SK-N-SH treated with all-trans-retinoic acid at 6 μM for 48 hours (cell line): Measurements from ENCODE around the gene MLLT6.

Experiments
- ATAC-seq: fragments of 200-7000 bp; cut with Tn5 transposase; 3 replicates; pipeline ENCODE4 v1.9.1; 2020; ENCODE audit warnings: mild to moderate bottlenecking, moderate library complexity
- GLIS3 ChIP-seq: fragments of 250-450 bp; sonication (Bioruptor Pico); IDR thresholded peaks from 2 replicates; pipeline ENCODE4 v1.5.0; 2020; ENCODE audit warnings: mild to moderate bottlenecking, moderate library complexity
- PATZ1 ChIP-seq: fragments of 250-450 bp; sonication (Bioruptor Pico); IDR thresholded peaks from 2 replicates; pipeline ENCODE4 v1.8.0; 2020; ENCODE audit warnings: mild to moderate bottlenecking, moderate library complexity, borderline replicate concordance
- PPARA ChIP-seq: fragments of 250-450 bp; sonication (Bioruptor Pico); IDR thresholded peaks from 2 replicates; pipeline ENCODE4 v1.5.0; 2020; ENCODE audit warnings: mild to moderate bottlenecking, borderline replicate concordance
- TSHZ2 ChIP-seq: fragments of 250-450 bp; sonication (Bioruptor Pico); IDR thresholded peaks from 2 replicates; pipeline ENCODE4 v1.5.0; 2020; ENCODE audit warnings: mild to moderate bottlenecking, moderate library complexity
- ZNF565 ChIP-seq: fragments of 450-650 bp; formaldehyde crosslinking; conservative IDR thresholded peaks from 2 replicates; pipeline ENCODE4 v1.5.0; 2020; ENCODE audit warnings: low read depth, mild to moderate bottlenecking, moderate library complexity
- ZNF70 ChIP-seq: fragments of 450-650 bp; formaldehyde crosslinking; IDR thresholded peaks from 2 replicates; pipeline ENCODE4 v1.5.0; 2020; ENCODE audit warnings: mild to moderate bottlenecking, moderate library complexity

The MLLT6 gene

GRCh38 chr17:38773258-38773657 lies 68.2 kb downstream of the MLLT6 start:
- ATAC-seq, result no peak
- TF ChIP-seq PPARA (CRISPR knock-in tag) (no peak), PATZ1 (CRISPR knock-in tag) (no peak), ZNF565 (CRISPR knock-in tag) (no peak)

- ATAC-seq, result no peak
- TF ChIP-seq GLIS3 (CRISPR knock-in tag), result no peak
- TF ChIP-seq ZNF70 (CRISPR knock-in tag), result no peak
- no peak for TF ChIP-seq TSHZ2 (CRISPR knock-in tag)
Measured at GRCh38 chr17:38777641-38778250, 72.7 kb downstream of the MLLT6 start.
